GM19328 (cell line): Measurements from ENCODE around the gene CHP2.

ENCODE experiments used
- ATAC-seq: cut with Tn5 transposase; IDR thresholded peaks from one replicate; pipeline ENCODE4 v1.9.1; 2021; ENCODE audit warnings: mild to moderate bottlenecking, moderate library complexity; ENCODE audit not compliant: unreplicated experiment

CHP2 gene

DNA sequence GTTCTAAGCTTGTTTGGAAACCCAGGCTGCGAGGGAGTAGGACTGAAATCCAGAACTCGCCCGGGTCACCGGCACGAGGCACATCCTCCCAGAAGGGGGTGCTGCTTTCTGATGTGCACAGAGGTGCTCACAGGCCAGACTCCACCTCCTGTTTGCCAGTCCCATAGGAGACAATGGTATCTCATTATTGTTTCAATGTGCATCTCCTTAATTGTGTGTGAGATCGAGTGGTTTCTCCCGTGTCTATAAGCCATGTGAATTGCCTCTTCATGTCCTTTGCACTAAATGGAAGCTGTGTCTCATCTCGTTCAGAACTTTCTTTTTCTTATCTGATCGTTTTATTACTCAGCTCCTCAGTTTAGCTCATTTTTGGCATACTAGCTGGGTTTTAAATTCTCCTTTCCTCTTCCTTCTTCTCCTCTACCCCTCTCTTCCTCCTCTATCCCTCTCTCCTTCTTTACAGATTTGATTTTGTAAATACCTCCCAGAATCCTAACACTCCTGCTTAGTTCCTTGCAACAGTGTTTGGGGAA, 48.8 kb downstream of the CHP2 start:
- ATAC-seq: no peak

DNA sequence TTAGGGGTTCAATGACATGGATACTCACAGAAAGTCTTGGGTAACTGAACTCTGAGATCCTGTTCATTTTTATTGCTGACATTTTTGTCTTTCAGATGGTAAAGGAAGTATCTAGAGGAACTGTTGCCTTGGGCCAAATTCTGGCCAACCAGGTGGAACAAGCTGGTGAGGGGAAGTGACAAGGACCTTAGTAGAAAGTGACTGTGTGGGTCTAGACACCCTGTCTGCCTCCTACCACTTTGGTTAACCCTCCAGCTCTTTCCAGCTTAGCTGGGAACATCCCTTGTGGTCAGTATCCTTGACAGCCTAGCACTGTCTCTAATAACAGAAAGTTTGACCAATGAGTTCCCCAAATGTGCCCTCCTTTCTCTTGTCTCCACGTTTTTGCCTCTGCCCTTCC, 52.2 kb downstream of the CHP2 start:
- ATAC-seq: no peak
